Lung (tissue), 12 donors: Measurements from ENCODE around the gene RFPL3. TPM values are rescaled to one million over a fixed set of nuclear protein-coding genes. Genes with fewer than 3 reads are reported as not detected.
A peak's percentile ranks its signal among the peaks of the same experiment; 100 is the strongest.

ENCODE experiments used
- ATAC-seq: fragments of 200-7000 bp; cut with Tn5 transposase; one replicate; pipeline ENCODE4 v1.9.1; 2020; ENCODE audit warnings: moderate number of reproducible peaks; ENCODE audit not compliant: insufficient read depth, low FRiP score
- DNase-seq, 3 donors: peaks; one replicate each; pipeline ENCODE4 v3.0.0-alpha.2; 2013 to 2017
- H3K27ac ChIP-seq, 2 donors: one replicate each; pipeline ENCODE4 v1.5.1; 2013; ENCODE audit warnings: mild to moderate bottlenecking in 2 of 2, moderate library complexity in 2 of 2, control low read depth in 1 of 2, inconsistent platforms in 1 of 2, low read depth in 1 of 2, low read length in 1 of 2
- H3K27me3 ChIP-seq, 3 donors: one replicate each; pipeline ENCODE4 v1.5.1; 2013; ENCODE audit warnings: low read length in 2 of 3; ENCODE audit not compliant: control insufficient read depth in 3 of 3, insufficient read depth in 3 of 3
- H3K36me3 ChIP-seq, 4 donors: one replicate each; pipeline ENCODE4 v1.5.1; 2013; ENCODE audit warnings: low read length in 4 of 4, mild to moderate bottlenecking in 1 of 4, moderate library complexity in 1 of 4; ENCODE audit not compliant: control insufficient read depth in 4 of 4, insufficient read depth in 4 of 4
- H3K4me1 ChIP-seq, 5 donors: one replicate each; pipeline ENCODE4 v1.5.1; 2013; ENCODE audit warnings: low read length in 5 of 5, mild to moderate bottlenecking in 2 of 5, moderate library complexity in 1 of 5; ENCODE audit not compliant: control insufficient read depth in 5 of 5, insufficient read depth in 5 of 5
- H3K4me3 ChIP-seq: one replicate; pipeline ENCODE4 v1.5.1; 2013; ENCODE audit warnings: mild to moderate bottlenecking, control low read depth, moderate library complexity
- H3K9ac ChIP-seq, 2 donors: one replicate each; pipeline ENCODE4 v1.5.1; 2013; ENCODE audit warnings: low read length in 2 of 2, control low read depth in 1 of 2; ENCODE audit not compliant: insufficient read depth in 1 of 2
- H3K9me3 ChIP-seq, 4 donors: one replicate each; pipeline ENCODE4 v1.5.1; 2013; ENCODE audit warnings: low read length in 3 of 4, mild to moderate bottlenecking in 1 of 4, moderate library complexity in 1 of 4; ENCODE audit not compliant: control insufficient read depth in 4 of 4, insufficient read depth in 3 of 4
- WGBS, 2 donors: extraction: QIAGEN DNeasy Blood & Tissue Kit; methylation state at CpG; one replicate each; pipeline ENCODE4 v1.1.7; 2013; 5-methylcytosine and 5-hydroxymethylcytosine counted together
- polyA plus RNA-seq, 2 donors: library from polyadenylated mRNA; stranded (reverse); fragments of 200-250 nt; gene quantifications; one replicate each; pipeline ENCODE4 v1.2.1, GENCODE V29; 2013
- total RNA-seq, 2 donors: library from RNA; depleted of rRNA in 1 of 2; stranded (reverse); fragments of >200 nt in 1 of 2; gene quantifications; one replicate each; pipeline ENCODE4 v1.2.1, GENCODE V29; 2014 to 2021
- TF ChIP-seq, protein P1 (sequence below): IDR thresholded peaks from 2 replicates; pipeline ENCODE4 v1.5.1; 2012; ENCODE audit warnings: mild to moderate bottlenecking; ENCODE audit errors: control extremely low read depth, extremely low read depth
- donor health status: control.
- donor health status: control.
- donor health status: Bipolar disorder and iron deficiency.
- donor health status: healthy.
- donor health status: DM: yes; HTN: yes; CAD: no.

Gene RFPL3
- total and polyA plus RNA-seq, 4 donors: not detected

DNA sequence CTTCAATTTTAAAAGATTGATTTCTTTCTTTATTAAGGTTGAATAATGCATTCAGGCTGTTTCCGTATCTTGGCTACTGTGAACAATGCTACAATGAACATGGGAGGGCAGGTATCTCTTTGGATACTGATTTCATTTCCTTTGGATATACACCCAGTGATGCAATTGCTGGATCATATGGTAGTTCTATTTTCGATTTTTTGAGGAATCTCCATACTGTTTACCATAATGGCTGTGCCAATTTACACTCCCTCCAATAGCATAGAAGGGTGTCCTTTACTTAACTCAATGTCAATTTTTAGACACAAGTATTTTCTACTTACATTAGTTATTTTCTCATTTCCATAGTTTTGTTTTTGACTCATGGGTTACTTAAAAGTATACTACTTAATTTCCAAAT is 46.4 kb downstream of the RFPL3 start:
- WGBS, 2 donors: 83 to 92% methylated on average over 2 of the region's 2 CpGs
- TF ChIP-seq, protein P1, sequence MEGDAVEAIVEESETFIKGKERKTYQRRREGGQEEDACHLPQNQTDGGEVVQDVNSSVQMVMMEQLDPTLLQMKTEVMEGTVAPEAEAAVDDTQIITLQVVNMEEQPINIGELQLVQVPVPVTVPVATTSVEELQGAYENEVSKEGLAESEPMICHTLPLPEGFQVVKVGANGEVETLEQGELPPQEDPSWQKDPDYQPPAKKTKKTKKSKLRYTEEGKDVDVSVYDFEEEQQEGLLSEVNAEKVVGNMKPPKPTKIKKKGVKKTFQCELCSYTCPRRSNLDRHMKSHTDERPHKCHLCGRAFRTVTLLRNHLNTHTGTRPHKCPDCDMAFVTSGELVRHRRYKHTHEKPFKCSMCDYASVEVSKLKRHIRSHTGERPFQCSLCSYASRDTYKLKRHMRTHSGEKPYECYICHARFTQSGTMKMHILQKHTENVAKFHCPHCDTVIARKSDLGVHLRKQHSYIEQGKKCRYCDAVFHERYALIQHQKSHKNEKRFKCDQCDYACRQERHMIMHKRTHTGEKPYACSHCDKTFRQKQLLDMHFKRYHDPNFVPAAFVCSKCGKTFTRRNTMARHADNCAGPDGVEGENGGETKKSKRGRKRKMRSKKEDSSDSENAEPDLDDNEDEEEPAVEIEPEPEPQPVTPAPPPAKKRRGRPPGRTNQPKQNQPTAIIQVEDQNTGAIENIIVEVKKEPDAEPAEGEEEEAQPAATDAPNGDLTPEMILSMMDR: no peak
- H3K9me3 ChIP-seq: no peaks in the 10 kb centered on the region
- ATAC-seq (no peak), DNase-seq (no peak)
- H3K27me3 ChIP-seq: no peaks in the 10 kb centered on the region
- H3K9ac ChIP-seq: no peak overlapping the region
- H3K4me1 ChIP-seq: peaks cover 0 to 5% (median 0%) of the 10 kb centered on the region in 5 donors
- no peak overlapping the region for H3K4me3 ChIP-seq
- peaks cover 25 to 53% (median 40%) of the 10 kb centered on the region in 4 donors for H3K36me3 ChIP-seq
- H3K27ac ChIP-seq: no peak overlapping the region

DNA sequence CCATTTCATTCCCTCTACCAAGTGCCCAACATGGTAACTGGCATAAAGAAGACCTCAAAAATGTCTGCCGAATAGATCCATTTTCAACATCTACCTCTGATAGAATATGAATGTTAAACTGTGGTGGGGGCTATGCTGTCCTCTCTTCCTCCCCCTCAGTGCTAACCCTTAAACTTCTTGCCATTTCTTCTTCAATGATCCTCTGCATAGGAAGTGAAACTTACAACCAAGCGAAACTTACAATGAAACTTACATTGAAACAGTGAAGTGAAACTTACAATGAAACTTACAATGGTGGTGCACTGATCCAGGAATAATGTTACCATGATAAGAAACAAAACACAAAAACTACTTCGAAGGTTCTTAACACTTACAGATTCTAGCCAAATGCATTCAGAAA is 49.6 kb downstream of the RFPL3 start:
- Histone ChIP-seq H3K9ac (no peak overlapping the region), H3K36me3 (peaks cover 16 to 34% (median 29%) of the 10 kb centered on the region in 4 donors), H3K4me3 (no peak overlapping the region), H3K27ac (no peak overlapping the region), H3K4me1 (peaks cover 3 to 17% (median 10%) of the 10 kb centered on the region in 5 donors), H3K27me3 (no peaks in the 10 kb centered on the region), H3K9me3 (no peaks in the 10 kb centered on the region)
- TF ChIP-seq, protein P1: no peak
- DNase-seq (no peak), ATAC-seq (no peak)
- 82 to 85% methylated on average over 3 of the region's 3 CpGs for WGBS, 2 donors

DNA sequence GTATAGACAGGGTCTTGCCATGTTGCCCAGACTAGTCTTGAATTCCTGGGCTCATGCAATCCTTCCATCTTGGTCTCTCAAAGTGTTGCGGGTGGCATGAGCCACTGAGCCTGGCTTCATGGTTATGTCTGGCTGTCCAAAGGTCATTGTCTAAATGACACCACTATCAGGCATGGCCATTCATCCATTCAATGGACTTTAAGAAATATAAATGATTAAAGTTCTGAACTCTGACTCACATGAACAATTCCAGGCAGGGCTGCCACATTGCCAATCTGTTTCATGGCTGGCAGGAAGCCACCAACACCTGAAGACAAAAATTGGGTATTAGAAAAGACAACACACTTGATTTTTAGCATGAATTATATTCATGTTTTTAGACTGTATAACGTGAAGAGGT is 50.3 kb downstream of the RFPL3 start:
- WGBS, 2 donors: 50 to 74% methylated on average over 2 of the region's 2 CpGs
- peaks cover 12 to 34% (median 29%) of the 10 kb centered on the region in 4 donors for H3K36me3 ChIP-seq
- no peaks in the 10 kb centered on the region for H3K27me3 ChIP-seq
- H3K4me1 ChIP-seq: peaks cover 3 to 17% (median 10%) of the 10 kb centered on the region in 5 donors
- ATAC-seq: no peak
- H3K9ac ChIP-seq: no peak overlapping the region
- no peak for DNase-seq
- peak overlapping the region in 1 of 2 donors; percentile 1 for H3K27ac ChIP-seq
- no peak overlapping the region for H3K4me3 ChIP-seq
- H3K9me3 ChIP-seq: no peaks in the 10 kb centered on the region
- TF ChIP-seq, protein P1: no peak

DNA sequence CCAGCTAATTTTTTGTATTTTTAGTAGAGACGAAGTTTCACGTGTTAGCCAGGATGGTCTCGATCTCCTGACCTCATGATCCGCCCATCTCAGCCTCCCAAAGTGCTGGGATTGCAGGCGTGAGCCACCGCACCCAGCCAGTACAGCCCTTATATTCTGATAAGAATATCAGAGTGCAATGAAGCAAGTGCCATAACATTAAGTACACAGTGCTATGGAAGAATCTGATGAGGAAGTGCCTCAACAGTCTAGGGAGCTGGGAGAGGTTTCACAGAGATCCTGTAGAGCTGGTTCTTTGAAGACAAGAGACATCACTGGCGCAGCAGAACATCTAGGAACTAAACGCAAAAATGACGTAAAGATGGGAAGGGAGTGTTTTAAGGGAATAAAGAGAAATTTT is 52.3 kb downstream of the RFPL3 start:
- H3K9ac ChIP-seq: no peak overlapping the region
- DNase-seq: no peak

More for the DNA sequence above, 52.3 kb downstream of the RFPL3 start:
- no peak for ATAC-seq
- Histone ChIP-seq H3K4me1 (peaks cover 3 to 17% (median 10%) of the 10 kb centered on the region in 5 donors), H3K27me3 (no peaks in the 10 kb centered on the region), H3K27ac (no peak overlapping the region), H3K4me3 (no peak overlapping the region), H3K36me3 (peaks cover 7 to 26% (median 21%) of the 10 kb centered on the region in 4 donors), H3K9me3 (no peaks in the 10 kb centered on the region)
- TF ChIP-seq, protein P1: no peak
- 95 to 97% methylated on average over 9 of the region's 9 CpGs for WGBS, 2 donors
